ENCODE results near the gene MRM3. TPM values are rescaled to one million over a fixed set of nuclear protein-coding genes. Genes with fewer than 3 reads are reported as not detected.

The MRM3 gene
- total RNA-seq, 2 donors from 2014 or later, result 14.0 to 18.7 TPM

- H3K9ac ChIP-seq (ENCODE audit: extremely low read depth, low read length, poor library complexity, severe bottlenecking), result no peak overlapping the region
- H3K27ac ChIP-seq (ENCODE audit: low read depth, low read length), result no peak overlapping the region
- H3K9me3 Mint-ChIP-seq, result no peaks in the 10 kb centered on the region
- H3K27ac Mint-ChIP-seq, result no peak overlapping the region
- peaks cover 9% of the 10 kb centered on the region for H3K4me1 Mint-ChIP-seq
- peak overlapping the region; percentile 81 for H3K4me3 Mint-ChIP-seq
- peaks cover 7% of the 10 kb centered on the region for H3K27me3 ChIP-seq (ENCODE audit: control insufficient read depth, insufficient read depth, low read length, poor library complexity, severe bottlenecking)
- peaks cover 25% of the 10 kb centered on the region for H3K36me3 Mint-ChIP-seq (ENCODE audit: low read depth)
- H3K4me1 ChIP-seq (ENCODE audit: control insufficient read depth, insufficient read depth, low read length), result peaks cover 3% of the 10 kb centered on the region
- no peaks in the 10 kb centered on the region for H3K9me3 ChIP-seq (ENCODE audit: control insufficient read depth, low read length)
- no peak for DNase-seq
- TF ChIP-seq, protein P1, sequence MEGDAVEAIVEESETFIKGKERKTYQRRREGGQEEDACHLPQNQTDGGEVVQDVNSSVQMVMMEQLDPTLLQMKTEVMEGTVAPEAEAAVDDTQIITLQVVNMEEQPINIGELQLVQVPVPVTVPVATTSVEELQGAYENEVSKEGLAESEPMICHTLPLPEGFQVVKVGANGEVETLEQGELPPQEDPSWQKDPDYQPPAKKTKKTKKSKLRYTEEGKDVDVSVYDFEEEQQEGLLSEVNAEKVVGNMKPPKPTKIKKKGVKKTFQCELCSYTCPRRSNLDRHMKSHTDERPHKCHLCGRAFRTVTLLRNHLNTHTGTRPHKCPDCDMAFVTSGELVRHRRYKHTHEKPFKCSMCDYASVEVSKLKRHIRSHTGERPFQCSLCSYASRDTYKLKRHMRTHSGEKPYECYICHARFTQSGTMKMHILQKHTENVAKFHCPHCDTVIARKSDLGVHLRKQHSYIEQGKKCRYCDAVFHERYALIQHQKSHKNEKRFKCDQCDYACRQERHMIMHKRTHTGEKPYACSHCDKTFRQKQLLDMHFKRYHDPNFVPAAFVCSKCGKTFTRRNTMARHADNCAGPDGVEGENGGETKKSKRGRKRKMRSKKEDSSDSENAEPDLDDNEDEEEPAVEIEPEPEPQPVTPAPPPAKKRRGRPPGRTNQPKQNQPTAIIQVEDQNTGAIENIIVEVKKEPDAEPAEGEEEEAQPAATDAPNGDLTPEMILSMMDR (conservative IDR thresholded peaks at IDR 0.05), result no peak
- H3K4me3 ChIP-seq (ENCODE audit: low read length), result peak overlapping the region; percentile 86
- WGBS, 2 experiments (ENCODE audit: insufficient coverage in 1 of 2, insufficient read length in 1 of 2), result 85 to 90% methylated on average over 8 to 10 of the region's 10 CpGs
- H3K36me3 ChIP-seq (ENCODE audit: control insufficient read depth, insufficient read depth, low read length), result peaks cover 37% of the 10 kb centered on the region
- peaks cover 34% of the 10 kb centered on the region for H3K27me3 Mint-ChIP-seq (ENCODE audit: insufficient read depth)
These were observed 48.4 kb upstream of the MRM3 start for GRCh38 chr17:733743-734142.

DNA sequence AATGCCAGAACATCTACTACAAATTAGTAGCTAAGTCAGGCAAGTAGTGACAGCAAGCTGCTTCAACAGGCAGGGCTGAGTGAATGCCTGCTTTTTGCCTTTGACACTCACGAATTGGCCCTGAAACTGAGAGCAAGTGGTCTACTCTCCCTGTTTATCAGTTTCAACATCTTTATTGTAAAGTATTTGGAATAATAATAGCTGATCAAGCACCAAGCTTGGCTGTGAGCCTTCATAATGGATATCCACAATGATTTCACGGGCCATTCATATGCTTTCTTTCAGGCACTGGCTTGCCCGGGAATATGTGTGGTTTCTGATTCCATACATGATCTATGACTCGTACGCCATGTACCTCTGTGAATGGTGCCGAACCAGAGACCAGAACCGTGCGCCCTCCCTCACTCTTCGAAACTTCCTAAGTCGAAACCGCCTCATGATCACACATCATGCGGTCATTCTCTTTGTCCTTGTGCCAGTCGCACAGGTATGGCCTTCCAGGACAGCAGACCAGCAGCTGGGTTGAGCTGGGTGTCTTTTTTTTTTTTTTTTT lies 44.5 kb upstream of the MRM3 start:
- no peak overlapping the region for H3K4me3 Mint-ChIP-seq
- peaks cover 8% of the 10 kb centered on the region for H3K27me3 Mint-ChIP-seq (ENCODE audit: insufficient read depth)
- WGBS, 2 experiments (ENCODE audit: insufficient coverage in 1 of 2, insufficient read length in 1 of 2), result 93 to 97% methylated on average over 6 to 13 of the region's 13 CpGs
- H3K36me3 Mint-ChIP-seq (ENCODE audit: low read depth), result peaks cover 50% of the 10 kb centered on the region
- TF ChIP-seq, protein P1 (conservative IDR thresholded peaks at IDR 0.05), result no peak
- DNase-seq, result no peak
- H3K27ac ChIP-seq (ENCODE audit: low read depth, low read length), result no peak overlapping the region
- H3K4me1 ChIP-seq (ENCODE audit: control insufficient read depth, insufficient read depth, low read length), result peaks cover 3% of the 10 kb centered on the region
- H3K9ac ChIP-seq (ENCODE audit: extremely low read depth, low read length, poor library complexity, severe bottlenecking), result no peak overlapping the region
- no peaks in the 10 kb centered on the region for H3K9me3 ChIP-seq (ENCODE audit: control insufficient read depth, low read length)
- H3K4me1 Mint-ChIP-seq, result peaks cover 9% of the 10 kb centered on the region
- no peaks in the 10 kb centered on the region for H3K27me3 ChIP-seq (ENCODE audit: control insufficient read depth, insufficient read depth, low read length, poor library complexity, severe bottlenecking)
- H3K36me3 ChIP-seq (ENCODE audit: control insufficient read depth, insufficient read depth, low read length), result peaks cover 60% of the 10 kb centered on the region
- H3K27ac Mint-ChIP-seq, result peak overlapping the region; percentile 52
- no peaks in the 10 kb centered on the region for H3K9me3 Mint-ChIP-seq
- no peak overlapping the region for H3K4me3 ChIP-seq (ENCODE audit: low read length)

DNA sequence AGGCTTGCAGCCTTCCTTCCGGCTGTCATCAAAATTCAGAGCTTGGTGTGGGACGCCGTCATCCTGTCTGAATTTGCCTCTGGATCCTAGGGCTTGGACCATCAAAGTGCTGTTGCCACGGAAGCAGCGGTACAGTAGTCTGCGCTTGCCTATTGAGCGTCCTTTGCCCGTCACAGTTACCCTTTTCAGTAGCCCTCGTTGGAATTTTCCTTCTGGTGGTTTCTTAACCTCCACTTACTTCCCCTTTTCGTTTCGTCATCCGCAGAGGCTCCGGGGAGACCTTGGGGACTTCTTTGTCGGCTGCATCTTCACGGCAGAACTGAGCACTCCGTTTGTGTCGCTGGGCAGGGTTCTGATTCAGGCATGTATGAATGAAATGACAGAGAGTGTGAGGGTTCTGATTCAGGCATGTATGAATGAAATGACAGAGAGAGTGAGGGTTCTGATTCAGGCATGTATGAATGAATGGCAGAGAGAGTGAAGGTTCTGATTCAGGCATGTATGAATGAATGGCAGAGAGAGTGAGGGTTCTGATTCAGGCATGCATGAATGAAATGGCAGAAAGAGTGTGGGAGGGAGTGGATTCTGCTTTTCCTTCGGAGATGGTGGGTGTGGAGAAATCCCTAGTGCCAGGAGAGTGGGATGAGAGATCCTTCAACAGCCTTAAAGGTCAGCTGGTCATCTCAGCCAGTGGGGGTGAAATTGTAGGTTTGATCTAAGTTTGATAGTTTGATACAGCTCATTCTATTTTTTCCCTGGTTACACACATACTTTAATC lies 41.7 kb upstream of the MRM3 start:
- WGBS, 2 experiments (ENCODE audit: insufficient coverage in 1 of 2, insufficient read length in 1 of 2), result 93 to 96% methylated on average over 11 to 18 of the region's 18 CpGs
- TF ChIP-seq, protein P1 (conservative IDR thresholded peaks at IDR 0.05), result no peak
- no peak for DNase-seq
- no peak overlapping the region for H3K4me3 ChIP-seq (ENCODE audit: low read length)
- H3K9ac ChIP-seq (ENCODE audit: extremely low read depth, low read length, poor library complexity, severe bottlenecking), result no peak overlapping the region
- H3K27me3 ChIP-seq (ENCODE audit: control insufficient read depth, insufficient read depth, low read length, poor library complexity, severe bottlenecking), result no peaks in the 10 kb centered on the region
- no peaks in the 10 kb centered on the region for H3K27me3 Mint-ChIP-seq (ENCODE audit: insufficient read depth)
- no peak overlapping the region for H3K27ac ChIP-seq (ENCODE audit: low read depth, low read length)
- no peaks in the 10 kb centered on the region for H3K9me3 Mint-ChIP-seq
- no peak overlapping the region for H3K27ac Mint-ChIP-seq
- H3K4me3 Mint-ChIP-seq, result no peak overlapping the region
- H3K4me1 ChIP-seq (ENCODE audit: control insufficient read depth, insufficient read depth, low read length), result no peaks in the 10 kb centered on the region
- H3K9me3 ChIP-seq (ENCODE audit: control insufficient read depth, low read length), result no peaks in the 10 kb centered on the region
- peaks cover 64% of the 10 kb centered on the region for H3K36me3 Mint-ChIP-seq (ENCODE audit: low read depth)
- H3K36me3 ChIP-seq (ENCODE audit: control insufficient read depth, insufficient read depth, low read length), result peaks cover 73% of the 10 kb centered on the region
- H3K4me1 Mint-ChIP-seq, result no peaks in the 10 kb centered on the region
